Measurements from ENCODE around the gene EXOSC10. TPM values are rescaled to one million over a fixed set of nuclear protein-coding genes. Genes with fewer than 3 reads are reported as not detected.

The EXOSC10 gene
- total RNA-seq, 2 donors from 2014 or later = 51.6 to 65.0 TPM

DNA sequence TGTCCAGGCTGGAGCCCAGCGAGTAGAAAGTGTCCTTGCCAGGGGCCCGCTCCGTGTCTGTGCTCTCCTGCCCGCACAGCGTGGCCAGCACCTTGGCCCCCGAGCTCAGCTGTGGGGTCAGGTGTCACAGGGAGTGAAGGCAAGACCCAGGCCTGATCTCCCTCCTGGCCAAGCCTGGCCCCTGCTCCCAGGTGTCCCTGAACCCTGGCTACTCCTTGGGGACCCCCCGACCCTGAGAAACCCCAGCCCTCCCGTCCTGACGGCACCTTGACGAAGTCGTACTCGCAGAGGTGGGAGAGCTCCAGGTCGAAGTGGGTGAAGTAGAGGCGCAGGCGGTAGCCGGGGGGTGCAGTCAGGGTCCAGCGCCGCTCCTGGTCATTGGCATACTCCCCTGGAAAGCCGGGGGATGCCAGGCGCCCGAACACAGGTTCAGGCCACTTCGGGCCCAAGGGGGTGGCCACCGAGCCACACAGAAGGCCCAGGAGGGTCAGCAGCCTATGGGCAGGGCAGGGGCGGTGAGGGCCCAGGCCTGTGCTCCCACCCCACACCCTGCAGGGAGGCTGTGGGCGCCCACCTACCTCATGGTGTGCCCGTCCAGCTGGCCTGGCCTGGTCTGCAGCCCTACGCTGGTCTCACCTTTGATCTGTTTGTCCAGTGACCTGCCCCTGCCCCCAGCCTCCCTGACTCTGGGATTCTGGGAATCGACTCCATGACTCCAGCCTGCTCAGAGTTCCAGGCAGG, 52.9 kb downstream of the EXOSC10 start, which contains the start of gene MASP2:
TSS of gene MASP2 (minus strand) at position 615 of the 741 bp plus-strand sequence. CDS start at position 583, 32 bp downstream.
- no peak within 1 kb of the TSS for H3K27ac ChIP-seq
- WGBS = 91% methylated on average over 26 of the region's 28 CpGs
- TF ChIP-seq, protein P1, sequence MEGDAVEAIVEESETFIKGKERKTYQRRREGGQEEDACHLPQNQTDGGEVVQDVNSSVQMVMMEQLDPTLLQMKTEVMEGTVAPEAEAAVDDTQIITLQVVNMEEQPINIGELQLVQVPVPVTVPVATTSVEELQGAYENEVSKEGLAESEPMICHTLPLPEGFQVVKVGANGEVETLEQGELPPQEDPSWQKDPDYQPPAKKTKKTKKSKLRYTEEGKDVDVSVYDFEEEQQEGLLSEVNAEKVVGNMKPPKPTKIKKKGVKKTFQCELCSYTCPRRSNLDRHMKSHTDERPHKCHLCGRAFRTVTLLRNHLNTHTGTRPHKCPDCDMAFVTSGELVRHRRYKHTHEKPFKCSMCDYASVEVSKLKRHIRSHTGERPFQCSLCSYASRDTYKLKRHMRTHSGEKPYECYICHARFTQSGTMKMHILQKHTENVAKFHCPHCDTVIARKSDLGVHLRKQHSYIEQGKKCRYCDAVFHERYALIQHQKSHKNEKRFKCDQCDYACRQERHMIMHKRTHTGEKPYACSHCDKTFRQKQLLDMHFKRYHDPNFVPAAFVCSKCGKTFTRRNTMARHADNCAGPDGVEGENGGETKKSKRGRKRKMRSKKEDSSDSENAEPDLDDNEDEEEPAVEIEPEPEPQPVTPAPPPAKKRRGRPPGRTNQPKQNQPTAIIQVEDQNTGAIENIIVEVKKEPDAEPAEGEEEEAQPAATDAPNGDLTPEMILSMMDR (IDR thresholded peaks at IDR 0.05) = no peak
- TF ChIP-seq POLR2AphosphoS5 (IDR thresholded peaks at IDR 0.05) (no peak), POLR2A (IDR thresholded peaks at IDR 0.05) (no peak)
- no peak for DNase-seq (ENCODE audit: low spot score)
- H3K4me1 ChIP-seq (replicated peaks) = no peaks in the 10 kb centered on the region
- no peaks in the 10 kb centered on the region for H3K36me3 ChIP-seq
- no peaks in the 10 kb centered on the region for H3K27me3 ChIP-seq (replicated peaks; ENCODE audit: insufficient read depth)
- intact Hi-C loops (cut with DNase I) = no loop called here
- H3K9me3 ChIP-seq = no peaks in the 10 kb centered on the region
- no peak within 1 kb of the TSS for H3K4me3 ChIP-seq

GRCh38 chr1:11046270-11046566, 53.5 kb downstream of the EXOSC10 start:
- no peak for DNase-seq (ENCODE audit: low spot score)
- TF ChIP-seq, protein P1 (IDR thresholded peaks at IDR 0.05) = no peak
- TF ChIP-seq POLR2A (IDR thresholded peaks at IDR 0.05) (no peak), POLR2AphosphoS5 (IDR thresholded peaks at IDR 0.05) (no peak)
- intact Hi-C loops (cut with DNase I) = no loop called here
- Histone ChIP-seq H3K27ac (no peak overlapping the region), H3K9me3 (no peaks in the 10 kb centered on the region), H3K27me3 (replicated peaks; ENCODE audit: insufficient read depth) (no peaks in the 10 kb centered on the region), H3K36me3 (no peaks in the 10 kb centered on the region), H3K4me1 (replicated peaks) (no peaks in the 10 kb centered on the region), H3K4me3 (no peak overlapping the region)
- 88% methylated on average over 8 of the region's 8 CpGs for WGBS

DNA sequence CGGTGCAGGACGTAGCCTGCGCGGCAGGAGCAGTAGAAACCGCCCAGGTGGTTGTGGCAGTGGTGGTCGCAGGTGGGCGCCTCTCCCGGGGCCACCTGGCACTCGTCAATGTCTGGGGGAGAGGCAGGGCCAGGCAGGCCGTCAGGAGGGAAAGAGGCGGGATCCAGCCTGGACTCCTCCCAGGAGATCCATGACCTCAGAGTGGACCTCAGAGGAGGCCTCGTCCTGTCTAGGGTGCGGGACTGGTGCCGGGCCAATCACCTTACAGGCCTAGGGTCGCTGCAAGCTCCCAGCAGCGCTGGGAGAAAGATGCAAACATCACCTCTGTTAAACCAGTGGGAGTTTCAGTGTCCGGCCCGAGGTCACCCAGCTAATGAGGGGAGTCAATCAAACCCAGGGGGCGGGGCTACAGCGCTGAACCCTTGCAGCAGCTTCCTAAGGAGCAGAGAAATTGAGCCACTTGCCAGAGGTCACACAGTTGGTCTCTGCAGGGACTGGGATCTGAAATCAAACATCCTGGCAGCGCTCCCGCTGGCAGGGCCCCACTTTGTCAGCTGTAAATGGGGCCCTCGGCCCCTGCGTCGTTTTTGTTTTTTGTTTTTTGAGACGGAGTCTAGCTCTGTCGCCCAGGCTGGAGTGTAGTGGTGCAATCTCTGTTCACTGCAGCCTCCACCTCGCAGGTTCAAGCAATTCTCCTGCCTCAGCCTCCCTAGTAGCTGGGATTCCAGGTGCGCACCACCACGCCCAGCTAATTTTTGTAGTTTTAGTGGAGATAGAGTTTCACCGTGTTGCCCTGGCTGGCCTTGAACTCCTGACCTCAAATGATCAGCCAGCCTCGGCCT, 54.0 kb downstream of the EXOSC10 start:
- Histone ChIP-seq H3K9me3 (no peaks in the 10 kb centered on the region), H3K27me3 (replicated peaks; ENCODE audit: insufficient read depth) (no peaks in the 10 kb centered on the region), H3K36me3 (no peaks in the 10 kb centered on the region), H3K4me3 (no peak overlapping the region), H3K4me1 (replicated peaks) (no peaks in the 10 kb centered on the region), H3K27ac (no peak overlapping the region)
- intact Hi-C loops (cut with DNase I) = no loop called here
- DNase-seq (ENCODE audit: low spot score) = no peak
- 69% methylated on average over 32 of the region's 32 CpGs for WGBS
- no peak for TF ChIP-seq POLR2AphosphoS5 (IDR thresholded peaks at IDR 0.05)
- no peak for TF ChIP-seq POLR2A (IDR thresholded peaks at IDR 0.05)
- TF ChIP-seq, protein P1 (IDR thresholded peaks at IDR 0.05) = no peak

DNA sequence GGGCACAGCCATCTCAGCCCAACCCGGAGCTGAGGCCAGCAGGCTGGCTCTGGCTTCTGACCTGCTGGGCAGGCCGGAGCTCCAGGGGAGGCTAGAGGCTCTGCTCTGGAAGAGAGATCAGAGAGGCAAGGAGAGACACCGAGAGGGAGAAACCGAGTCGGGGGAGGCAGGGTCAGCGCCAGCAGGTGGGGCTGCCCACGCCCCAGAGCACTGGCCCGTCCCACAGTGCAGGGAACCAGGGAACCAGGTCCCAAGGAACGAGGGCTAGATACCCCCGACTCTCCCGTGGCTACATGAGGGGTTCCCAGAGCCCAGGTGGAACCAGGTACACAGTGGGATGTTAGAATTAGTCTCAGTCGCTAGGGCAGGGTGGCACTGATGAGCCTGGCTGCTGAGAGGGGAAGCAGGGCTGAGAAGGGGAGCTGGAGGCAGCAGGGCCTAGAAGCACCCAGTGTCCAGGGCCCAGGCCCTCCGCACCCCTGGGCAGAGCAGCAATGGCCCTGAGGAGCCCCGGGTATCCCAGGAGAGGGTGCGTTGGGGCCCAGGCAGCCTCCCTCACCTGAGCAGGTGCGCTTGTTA, 54.7 kb downstream of the EXOSC10 start:
- intact Hi-C loops (cut with DNase I) = no loop called here
- 87% methylated on average over 16 of the region's 16 CpGs for WGBS
- DNase-seq (ENCODE audit: low spot score) = no peak

More for the DNA sequence above, 54.7 kb downstream of the EXOSC10 start:
- Histone ChIP-seq H3K36me3 (no peaks in the 10 kb centered on the region), H3K4me1 (replicated peaks) (no peaks in the 10 kb centered on the region), H3K27me3 (replicated peaks; ENCODE audit: insufficient read depth) (no peaks in the 10 kb centered on the region), H3K9me3 (no peaks in the 10 kb centered on the region), H3K27ac (no peak overlapping the region), H3K4me3 (no peak overlapping the region)
- TF ChIP-seq POLR2A (IDR thresholded peaks at IDR 0.05) (no peak), POLR2AphosphoS5 (IDR thresholded peaks at IDR 0.05) (no peak)
- TF ChIP-seq, protein P1 (IDR thresholded peaks at IDR 0.05) = no peak

Data from prostate gland (tissue), 2 donors.